Fibroblast of lung (primary cell): ENCODE measurements around the gene MBD5. TPM values are rescaled to one million over a fixed set of nuclear protein-coding genes. Genes with fewer than 3 reads are reported as not detected.

Experiments used
- DNase-seq, 2 donors: peaks; one replicate each; pipeline versions ENCODE4 v3.0.0 to v3.0.0-alpha.2; 2010; ENCODE audit warnings: low read depth in 2 of 2
- H2AFZ ChIP-seq: 2 replicates; pipeline ENCODE4 v1.5.1; 2012; ENCODE audit warnings: low read length, control low read depth, inconsistent platforms
- H3K27ac ChIP-seq: 2 replicates; pipeline ENCODE4 v1.5.1; 2011; ENCODE audit warnings: low read length, control low read depth; ENCODE audit not compliant: insufficient read depth
- H3K27me3 ChIP-seq: 2 replicates; pipeline ENCODE4 v1.5.1; 2011; ENCODE audit warnings: mild to moderate bottlenecking, low read length; ENCODE audit not compliant: control insufficient read depth, insufficient read depth
- H3K36me3 ChIP-seq: 2 replicates; pipeline ENCODE4 v1.5.1; 2011; ENCODE audit warnings: low read length; ENCODE audit not compliant: control insufficient read depth, insufficient read depth
- H3K4me1 ChIP-seq: 2 replicates; pipeline ENCODE4 v1.5.1; 2011; ENCODE audit warnings: low read length; ENCODE audit not compliant: control insufficient read depth, insufficient read depth; ENCODE audit errors: extremely low read depth
- H3K4me2 ChIP-seq: 2 replicates; pipeline ENCODE4 v1.5.1; 2011; ENCODE audit warnings: low read length, control low read depth; ENCODE audit not compliant: insufficient read depth; ENCODE audit errors: extremely low read depth
- H3K4me3 ChIP-seq, 4 experiments: fragments of 200-600 bp in 1 of 4; sonication (generic) in 1 of 4; replicated peaks in 1 of 4; 2 replicates each; pipeline ENCODE4 v1.5.1; 2011 to 2016; ENCODE audit warnings: low read length in 4 of 4, low read depth in 3 of 4, mild to moderate bottlenecking in 3 of 4, control low read depth in 2 of 4, inconsistent platforms in 1 of 4, mixed read lengths in 1 of 4; ENCODE audit not compliant: insufficient read depth in 1 of 4; ENCODE audit errors: control extremely low read depth in 1 of 4
- H3K79me2 ChIP-seq: 2 replicates; pipeline ENCODE4 v1.5.1; 2012; ENCODE audit warnings: mild to moderate bottlenecking, low read length, inconsistent platforms; ENCODE audit not compliant: control insufficient read depth, insufficient read depth
- H3K9ac ChIP-seq: 2 replicates; pipeline ENCODE4 v1.5.1; 2011; ENCODE audit warnings: mild to moderate bottlenecking, low read length, control low read depth; ENCODE audit not compliant: insufficient read depth
- H3K9me3 ChIP-seq: 2 replicates; pipeline ENCODE4 v1.5.1; 2012; ENCODE audit warnings: low read depth, low read length; ENCODE audit not compliant: control insufficient read depth, insufficient read depth
- H4K20me1 ChIP-seq: 2 replicates; pipeline ENCODE4 v1.5.1; 2011; ENCODE audit warnings: low read length; ENCODE audit not compliant: control insufficient read depth, insufficient read depth; ENCODE audit errors: extremely low read depth
- EZH2 ChIP-seq: IDR thresholded peaks from 2 replicates; pipeline ENCODE4 v1.5.1; 2012; ENCODE audit warnings: low read length, control low read depth, mild to moderate bottlenecking; ENCODE audit errors: missing control alignments
- polyA plus RNA-seq, 2 donors: library from polyadenylated mRNA; depleted of rRNA in 1 of 2; stranded (reverse) in 1 of 2; unstranded in 1 of 2; fragments of >200 nt; gene quantifications; 2 replicates each; pipeline ENCODE4 v1.2.1, GENCODE V29; 2011 to 2012; ENCODE audit warnings: missing spikeins in 1 of 2
- total RNA-seq: library from RNA; depleted of rRNA; stranded (reverse); fragments of >200 nt; gene quantifications from 2 replicates; pipeline ENCODE4 v1.2.1, GENCODE V29; 2014
- TF ChIP-seq, protein P1 (sequence below), 2 donors: IDR thresholded peaks in 1 of 2; conservative IDR thresholded peaks in 1 of 2; 1 replicate in 1 of 2; 2 replicates in 1 of 2; pipeline ENCODE4 v1.5.1; 2011 to 2012; ENCODE audit warnings: low read length in 2 of 2, control low read depth in 1 of 2, inconsistent platforms in 1 of 2, low read depth in 1 of 2, mild to moderate bottlenecking in 1 of 2

MBD5 gene
- total and polyA plus RNA-seq, 2 donors (not counting 1 experiment from before 2014, with no cell fraction given) = 26.1 to 32.4 TPM

- Histone ChIP-seq H3K4me2 (no peak overlapping the region), H4K20me1 (no peaks in the 10 kb centered on the region), H3K4me3 (no peak overlapping the region), H3K36me3 (no peaks in the 10 kb centered on the region), H3K9ac (no peak overlapping the region), H3K9me3 (no peaks in the 10 kb centered on the region), H3K27me3 (no peaks in the 10 kb centered on the region), H2AFZ (no peak overlapping the region), H3K79me2 (no peaks in the 10 kb centered on the region), H3K27ac (no peak overlapping the region), H3K4me1 (no peaks in the 10 kb centered on the region)
- no peak for DNase-seq
- TF ChIP-seq EZH2 = no peak
- TF ChIP-seq, protein P1, sequence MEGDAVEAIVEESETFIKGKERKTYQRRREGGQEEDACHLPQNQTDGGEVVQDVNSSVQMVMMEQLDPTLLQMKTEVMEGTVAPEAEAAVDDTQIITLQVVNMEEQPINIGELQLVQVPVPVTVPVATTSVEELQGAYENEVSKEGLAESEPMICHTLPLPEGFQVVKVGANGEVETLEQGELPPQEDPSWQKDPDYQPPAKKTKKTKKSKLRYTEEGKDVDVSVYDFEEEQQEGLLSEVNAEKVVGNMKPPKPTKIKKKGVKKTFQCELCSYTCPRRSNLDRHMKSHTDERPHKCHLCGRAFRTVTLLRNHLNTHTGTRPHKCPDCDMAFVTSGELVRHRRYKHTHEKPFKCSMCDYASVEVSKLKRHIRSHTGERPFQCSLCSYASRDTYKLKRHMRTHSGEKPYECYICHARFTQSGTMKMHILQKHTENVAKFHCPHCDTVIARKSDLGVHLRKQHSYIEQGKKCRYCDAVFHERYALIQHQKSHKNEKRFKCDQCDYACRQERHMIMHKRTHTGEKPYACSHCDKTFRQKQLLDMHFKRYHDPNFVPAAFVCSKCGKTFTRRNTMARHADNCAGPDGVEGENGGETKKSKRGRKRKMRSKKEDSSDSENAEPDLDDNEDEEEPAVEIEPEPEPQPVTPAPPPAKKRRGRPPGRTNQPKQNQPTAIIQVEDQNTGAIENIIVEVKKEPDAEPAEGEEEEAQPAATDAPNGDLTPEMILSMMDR (conservative IDR thresholded peaks at IDR 0.05 in 1 of 2, IDR thresholded peaks at IDR 0.05 in 1 of 2; ENCODE audit: low read depth in 1 of 2, low read length in 2 of 2) = no peak
Measured at GRCh38 chr2:148528356-148529064, 507.6 kb downstream of the MBD5 start.

- no peaks in the 10 kb centered on the region for H3K9me3 ChIP-seq
- no peaks in the 10 kb centered on the region for H3K27me3 ChIP-seq
- no peaks in the 10 kb centered on the region for H3K79me2 ChIP-seq
- H4K20me1 ChIP-seq = no peaks in the 10 kb centered on the region
- DNase-seq = no peak
- no peak overlapping the region for H2AFZ ChIP-seq
- H3K27ac ChIP-seq = no peak overlapping the region
- H3K36me3 ChIP-seq = no peaks in the 10 kb centered on the region
- no peak overlapping the region for H3K9ac ChIP-seq
- no peak overlapping the region for H3K4me2 ChIP-seq
- H3K4me3 ChIP-seq = no peak overlapping the region
- no peaks in the 10 kb centered on the region for H3K4me1 ChIP-seq
- no peak for TF ChIP-seq EZH2
- TF ChIP-seq, protein P1 (conservative IDR thresholded peaks at IDR 0.05 in 1 of 2, IDR thresholded peaks at IDR 0.05 in 1 of 2; ENCODE audit: low read depth in 1 of 2, low read length in 2 of 2) = no peak
Measured at GRCh38 chr2:148529745-148530144, 508.9 kb downstream of the MBD5 start.

GRCh38 chr2:148530350-148530749 is 509.5 kb downstream of the MBD5 start:
- H3K4me1 ChIP-seq = no peaks in the 10 kb centered on the region
- no peak overlapping the region for H3K4me2 ChIP-seq
- no peak for TF ChIP-seq EZH2
- TF ChIP-seq, protein P1 (conservative IDR thresholded peaks at IDR 0.05 in 1 of 2, IDR thresholded peaks at IDR 0.05 in 1 of 2; ENCODE audit: low read depth in 1 of 2, low read length in 2 of 2) = no peak
- H3K9me3 ChIP-seq = no peaks in the 10 kb centered on the region
- no peaks in the 10 kb centered on the region for H3K27me3 ChIP-seq
- no peak overlapping the region for H3K27ac ChIP-seq
- no peaks in the 10 kb centered on the region for H4K20me1 ChIP-seq
- no peaks in the 10 kb centered on the region for H3K36me3 ChIP-seq
- no peak overlapping the region for H3K4me3 ChIP-seq
- no peaks in the 10 kb centered on the region for H3K79me2 ChIP-seq
- H2AFZ ChIP-seq = no peak overlapping the region
- H3K9ac ChIP-seq = no peak overlapping the region
- no peak for DNase-seq
